Activated CD4-positive, alpha-beta T cell treated with anti-CD3 and anti-CD28 coated beads for 4 hours (primary cell): Measurements from ENCODE around the gene RGL2.
A peak's percentile ranks its signal among the peaks of the same experiment; 100 is the strongest.

Source experiments
- DNase-seq, 2 donors: peaks; one replicate each; pipeline ENCODE4 v3.0.0-alpha.2; 2020

Gene RGL2

DNA sequence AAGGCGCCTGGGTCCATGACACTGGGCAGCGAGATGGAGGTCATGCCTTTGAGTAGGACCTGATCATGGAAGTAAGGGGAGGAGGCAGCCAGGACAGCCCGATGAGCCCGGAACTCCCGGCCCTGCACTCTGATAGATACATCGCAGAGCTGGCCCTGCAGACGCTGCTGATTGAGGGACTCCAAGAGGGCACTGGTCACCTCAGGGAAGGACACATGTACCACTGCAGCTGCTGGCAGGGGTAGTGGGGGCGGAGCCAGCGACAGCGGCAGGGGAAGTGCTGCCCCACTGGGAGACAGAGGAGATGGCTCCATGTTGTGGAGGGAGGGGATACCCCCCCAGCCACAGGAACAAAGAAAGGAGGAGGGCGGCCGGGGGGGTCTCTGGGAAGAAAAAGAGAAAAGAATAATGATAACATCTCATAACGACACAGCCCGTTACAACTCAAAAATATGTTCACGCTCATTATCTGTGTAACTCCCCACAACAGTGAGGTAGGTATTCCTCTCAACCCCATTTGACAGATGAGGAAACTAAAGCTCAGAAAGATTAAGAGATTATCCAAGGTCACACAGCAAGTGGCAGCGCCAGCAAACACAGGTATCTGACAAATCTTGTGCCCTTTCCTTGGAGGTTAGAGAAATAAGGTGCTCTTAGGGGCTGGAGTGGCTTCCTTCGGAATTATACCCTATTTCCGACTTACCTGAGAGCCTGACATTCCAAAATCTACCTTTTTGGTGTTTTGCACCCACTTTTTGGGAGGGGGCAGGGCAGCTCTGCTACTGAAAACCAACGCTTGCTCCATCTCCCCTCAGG is 18.1 kb upstream of the RGL2 start:
- DNase-seq, result no peak

GRCh38 chr6:33315793-33316602 is 17.3 kb upstream of the RGL2 start:
- DNase-seq, result no peak

GRCh38 chr6:33314943-33315792 is 16.4 kb upstream of the RGL2 start:
- DNase-seq, result no peak

DNA sequence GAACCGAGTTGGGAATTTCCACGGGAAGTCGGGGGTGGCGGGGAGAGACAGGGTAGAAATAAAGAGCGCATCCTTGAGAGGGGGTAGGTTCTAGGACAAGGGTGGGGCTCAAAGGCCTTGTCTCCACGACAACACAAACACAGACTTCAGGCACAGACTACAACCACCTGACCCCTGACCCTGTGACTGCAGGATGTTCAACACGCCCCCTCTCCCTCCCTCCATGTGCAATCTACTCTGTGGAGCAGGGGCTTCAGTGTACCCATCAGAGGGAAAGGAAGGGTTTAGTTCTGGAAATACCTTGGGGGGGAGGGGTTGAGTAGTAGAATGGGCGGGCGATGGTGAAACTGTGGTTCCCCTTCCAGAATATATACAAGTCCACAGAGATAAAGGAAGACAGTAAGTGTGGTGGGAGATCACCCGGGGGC is 15.8 kb upstream of the RGL2 start:
- peak; percentile 74 to 76 for DNase-seq

- peak; percentile 85 to 86 for DNase-seq
Measured at GRCh38 chr6:33313709-33314514, 15.2 kb upstream of the RGL2 start, which contains the start of gene TAPBP. Gene TAPBP (minus strand): TSS chr6:33314078. CDS start chr6:33314041, 37 bp downstream.

- peak; percentile 54 to 67 for DNase-seq
Measured at GRCh38 chr6:33313105-33313708, 14.5 kb upstream of the RGL2 start.

GRCh38 chr6:33312361-33313104 is 13.8 kb upstream of the RGL2 start:
- DNase-seq, result peak; percentile 86 to 88

GRCh38 chr6:33306356-33306755 is 7.6 kb upstream of the RGL2 start:
- DNase-seq, result no peak

GRCh38 chr6:33305052-33305451 is 6.3 kb upstream of the RGL2 start:
- no peak for DNase-seq

- DNase-seq, result no peak
Measured at GRCh38 chr6:33304216-33304615, 5.5 kb upstream of the RGL2 start.

DNA sequence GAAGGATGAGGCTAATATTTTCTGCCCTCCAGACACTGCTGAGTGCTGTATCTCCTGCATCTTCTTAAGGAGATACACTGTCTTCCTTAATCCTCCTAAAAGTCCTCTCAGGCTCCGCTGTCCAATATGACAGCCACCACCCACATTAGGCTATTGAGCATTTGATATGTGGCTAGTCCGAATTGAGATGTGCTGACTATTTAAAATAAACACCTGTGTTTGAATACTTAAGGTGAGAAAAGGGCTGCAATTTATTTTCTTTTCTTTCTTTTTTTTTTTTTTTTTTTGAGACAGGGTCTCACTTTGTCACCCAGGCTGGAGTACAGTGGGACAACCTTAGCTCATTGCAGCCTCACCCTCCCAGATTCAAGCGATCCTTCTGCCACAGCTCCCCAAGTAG is 3.1 kb upstream of the RGL2 start:
- no peak for DNase-seq

- peak; percentile 92 for DNase-seq
Measured at GRCh38 chr6:33299237-33299944, 649 bp upstream of the RGL2 start.

GRCh38 chr6:33297956-33298772 is 578 bp downstream of the RGL2 start:
- DNase-seq, result peak; percentile 51 to 53

DNA sequence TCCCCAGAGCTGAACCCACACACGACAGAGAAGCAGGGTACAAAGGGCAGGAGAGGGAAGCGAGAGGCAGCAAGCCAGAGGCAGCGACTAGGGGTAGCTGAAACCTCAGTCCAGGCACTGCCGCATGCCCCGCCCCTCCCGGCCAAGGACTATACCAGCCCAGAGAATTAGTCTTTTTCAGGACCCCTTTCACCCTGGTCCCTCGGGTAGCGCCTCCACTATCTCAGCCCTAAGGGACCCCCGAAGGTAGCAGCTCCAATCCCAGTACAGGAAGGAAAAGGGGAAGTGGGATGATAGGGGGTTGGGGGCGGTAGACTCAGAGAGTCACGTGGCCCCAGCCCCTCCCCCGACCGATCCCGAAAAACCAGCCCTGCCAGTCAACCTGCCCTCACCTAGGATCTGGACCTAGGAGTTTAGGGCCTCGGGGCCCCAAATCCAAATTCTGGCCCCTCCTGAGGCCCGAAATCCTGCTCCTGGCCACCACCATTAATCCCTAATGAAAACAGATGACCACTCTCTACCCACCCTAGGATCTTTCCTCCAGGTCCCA is 1.3 kb downstream of the RGL2 start:
- DNase-seq, result no peak

GRCh38 chr6:33296797-33297405 is 1.8 kb downstream of the RGL2 start:
- DNase-seq, result no peak

DNA sequence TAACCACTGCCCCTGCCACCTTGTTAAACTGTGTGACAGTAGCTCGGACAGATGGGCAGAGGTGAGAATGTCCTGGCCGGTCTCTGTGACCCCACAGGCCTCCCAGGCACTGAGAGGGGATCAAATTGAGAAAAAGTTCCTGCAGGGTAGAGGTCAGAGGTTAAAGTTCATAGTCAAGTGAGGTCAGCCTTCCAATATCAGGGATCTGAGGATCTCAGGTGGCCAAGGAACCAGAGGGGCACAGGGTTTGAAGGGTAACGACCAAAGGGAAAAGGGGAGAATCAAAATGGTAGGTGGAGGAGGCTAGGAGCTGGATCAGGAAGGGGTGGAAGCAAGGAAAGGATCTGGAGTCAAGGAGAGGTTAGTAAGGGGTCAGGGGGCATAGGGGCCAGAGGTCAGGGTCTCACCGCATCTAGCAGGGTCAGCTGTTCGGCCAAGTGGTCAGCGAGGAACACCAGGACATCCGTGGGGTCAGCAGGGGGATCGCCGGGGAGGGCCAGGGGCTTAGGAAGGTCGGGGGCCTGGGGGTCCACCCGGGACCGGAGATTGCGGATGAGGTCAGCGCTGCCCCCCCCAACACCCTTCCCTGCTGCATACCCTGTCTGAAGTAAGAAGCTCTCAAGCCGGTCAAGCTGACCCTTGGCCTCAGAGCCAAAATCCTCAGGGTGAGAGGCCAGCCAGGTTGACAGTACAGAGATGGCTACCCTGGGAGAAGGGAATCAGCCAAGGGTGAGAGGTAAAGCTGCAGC is 2.9 kb downstream of the RGL2 start:
- no peak for DNase-seq

DNA sequence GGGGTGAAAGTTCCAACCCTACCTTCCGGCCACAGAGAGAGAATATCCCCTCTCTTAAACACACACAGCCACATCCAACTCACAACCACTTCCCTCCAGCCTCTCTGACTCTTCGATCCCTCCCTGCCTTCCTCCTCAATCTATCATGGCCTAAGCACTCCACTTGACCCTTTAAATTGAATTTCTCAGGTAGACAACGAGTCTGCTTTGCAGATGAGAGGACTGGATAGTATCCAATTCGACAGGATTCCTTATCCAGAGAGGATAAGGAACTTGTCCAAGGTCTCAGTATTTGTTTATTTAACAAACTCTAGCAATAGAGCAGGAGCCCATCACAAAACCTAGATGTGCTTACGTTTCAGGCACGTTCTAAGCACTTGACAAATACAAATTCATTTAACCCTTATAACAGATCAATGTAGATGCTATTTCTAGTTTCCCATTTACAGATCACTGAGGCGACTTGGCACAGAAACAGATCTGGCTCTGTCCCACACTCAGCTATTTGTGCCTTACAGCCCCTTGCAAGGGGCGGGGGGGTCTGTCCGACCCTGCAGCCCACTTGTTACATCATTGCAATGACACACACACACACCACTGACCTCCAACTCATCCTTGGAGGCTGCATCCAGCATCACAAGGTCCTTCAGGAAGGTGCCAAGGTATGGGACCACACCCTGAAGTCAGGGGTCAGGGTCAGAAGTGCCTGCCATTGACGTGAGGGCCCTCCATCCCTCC is 4.5 kb downstream of the RGL2 start:
- DNase-seq, result no peak
